GM12891 (cell line): ENCODE measurements around the gene NXF1.

Experiments
- PAX5 ChIP-seq: IDR thresholded peaks from 2 replicates; pipeline ENCODE4 v1.6.1; 2011; ENCODE audit warnings: low read length, moderate library complexity, mild to moderate bottlenecking; ENCODE audit not compliant: insufficient read depth, severe bottlenecking
- POLR2A ChIP-seq: IDR thresholded peaks from 2 replicates; pipeline ENCODE4 v1.6.1; 2011; ENCODE audit warnings: low read depth, low read length, control low read depth
- POLR2AphosphoS5 ChIP-seq: IDR thresholded peaks from 2 replicates; pipeline ENCODE4 v1.6.1; 2011; ENCODE audit warnings: low read depth, low read length, control low read depth
- POU2F2 ChIP-seq: IDR thresholded peaks from 2 replicates; pipeline ENCODE4 v1.6.1; 2011; ENCODE audit warnings: low read depth, mild to moderate bottlenecking, control low read depth, low read length, moderate library complexity
- SPI1 ChIP-seq: IDR thresholded peaks from 2 replicates; pipeline ENCODE4 v1.6.1; 2011; ENCODE audit warnings: low read depth, low read length, control low read depth
- TAF1 ChIP-seq: IDR thresholded peaks from 2 replicates; pipeline ENCODE4 v1.6.1; 2011; ENCODE audit warnings: low read depth, low read length, control low read depth

- TF ChIP-seq POLR2AphosphoS5, result no peak
- no peak for TF ChIP-seq POLR2A
- no peak for TF ChIP-seq SPI1
- TF ChIP-seq TAF1, result no peak
- TF ChIP-seq PAX5, result no peak
- TF ChIP-seq POU2F2, result no peak
Observed at GRCh38 chr11:62757846-62758788, 47.1 kb downstream of the NXF1 start.
